ENCODE results near the gene ATP10A. TPM values are rescaled to one million over a fixed set of nuclear protein-coding genes. Genes with fewer than 3 reads are reported as not detected.

The ATP10A gene
- polyA plus RNA-seq, 3 donors, result 0.71 to 3.9 (median 0.92) TPM

- H3K27ac Mint-ChIP-seq, result no peak overlapping the region
- peaks cover 20% of the 10 kb centered on the region for H3K4me1 Mint-ChIP-seq
Observed at GRCh38 chr15:25743548-25744275, 119.4 kb downstream of the ATP10A start.

DNA sequence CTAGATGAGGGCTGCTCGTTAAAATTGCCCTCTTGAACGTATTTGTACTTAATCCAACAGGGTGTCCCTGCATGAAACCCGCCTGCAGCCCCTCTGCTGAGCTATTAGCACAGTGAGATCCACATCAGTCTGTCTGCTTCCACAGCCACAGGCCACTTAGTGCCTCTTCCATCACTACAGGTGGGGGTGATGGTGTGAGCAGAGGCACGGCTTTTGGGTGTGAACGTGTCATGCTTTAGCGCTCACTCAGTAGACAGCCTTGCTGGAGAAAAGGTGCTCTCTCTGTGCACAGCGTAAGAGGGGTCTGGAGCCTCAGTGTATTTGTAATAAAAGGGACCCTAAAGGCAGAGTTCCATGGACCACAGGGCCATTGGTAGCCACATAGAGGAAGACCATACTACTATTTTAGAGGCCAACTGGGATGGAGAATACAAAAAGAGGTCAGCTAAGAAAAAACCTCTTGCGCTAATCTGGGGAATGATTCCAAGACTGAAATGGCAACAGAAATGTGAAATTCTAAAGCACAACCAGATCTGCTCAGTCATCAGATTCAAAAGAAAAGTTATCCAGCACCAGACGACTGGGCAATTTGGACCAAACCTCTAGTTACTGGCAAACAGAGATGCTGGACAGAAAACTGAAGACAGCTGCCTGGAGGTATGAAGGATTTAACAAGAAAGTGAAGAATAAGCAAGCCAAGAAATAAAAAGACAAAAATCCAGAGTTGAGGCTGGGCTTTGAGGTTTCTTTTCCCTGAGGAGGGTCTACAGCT, 120.2 kb downstream of the ATP10A start:
- no peaks in the 10 kb centered on the region for H3K36me3 Mint-ChIP-seq
- TF ChIP-seq, protein P1, sequence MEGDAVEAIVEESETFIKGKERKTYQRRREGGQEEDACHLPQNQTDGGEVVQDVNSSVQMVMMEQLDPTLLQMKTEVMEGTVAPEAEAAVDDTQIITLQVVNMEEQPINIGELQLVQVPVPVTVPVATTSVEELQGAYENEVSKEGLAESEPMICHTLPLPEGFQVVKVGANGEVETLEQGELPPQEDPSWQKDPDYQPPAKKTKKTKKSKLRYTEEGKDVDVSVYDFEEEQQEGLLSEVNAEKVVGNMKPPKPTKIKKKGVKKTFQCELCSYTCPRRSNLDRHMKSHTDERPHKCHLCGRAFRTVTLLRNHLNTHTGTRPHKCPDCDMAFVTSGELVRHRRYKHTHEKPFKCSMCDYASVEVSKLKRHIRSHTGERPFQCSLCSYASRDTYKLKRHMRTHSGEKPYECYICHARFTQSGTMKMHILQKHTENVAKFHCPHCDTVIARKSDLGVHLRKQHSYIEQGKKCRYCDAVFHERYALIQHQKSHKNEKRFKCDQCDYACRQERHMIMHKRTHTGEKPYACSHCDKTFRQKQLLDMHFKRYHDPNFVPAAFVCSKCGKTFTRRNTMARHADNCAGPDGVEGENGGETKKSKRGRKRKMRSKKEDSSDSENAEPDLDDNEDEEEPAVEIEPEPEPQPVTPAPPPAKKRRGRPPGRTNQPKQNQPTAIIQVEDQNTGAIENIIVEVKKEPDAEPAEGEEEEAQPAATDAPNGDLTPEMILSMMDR (IDR thresholded peaks at IDR 0.05), result no peak
- H3K27ac Mint-ChIP-seq, result peak overlapping the region in 1 of 7 donors; percentile 47
- H3K27me3 Mint-ChIP-seq (ENCODE audit: low read depth in 3 of 3), result peaks cover 0 to 10% (median 5%) of the 10 kb centered on the region in 3 donors
- Histone ChIP-seq H3K9ac (ENCODE audit: insufficient read depth, low read length, poor library complexity, severe bottlenecking) (no peak overlapping the region), H2AFZ (ENCODE audit: insufficient read depth, low read depth, low read length, poor library complexity, severe bottlenecking) (no peak overlapping the region), H3K36me3 (replicated peaks in 1 of 2; ENCODE audit: control insufficient read depth in 1 of 2, insufficient read depth in 2 of 2, low read length in 2 of 2) (no peaks in the 10 kb centered on the region), H4K20me1 (ENCODE audit: insufficient read depth, low read length) (no peaks in the 10 kb centered on the region), H3K4me3 (replicated peaks in 1 of 3; ENCODE audit: low read depth in 2 of 3, low read length in 3 of 3) (no peak overlapping the region), H3K27me3 (ENCODE audit: control insufficient read depth in 2 of 2, insufficient read depth in 2 of 2, low read length in 2 of 2) (no peaks in the 10 kb centered on the region), H3K27ac (ENCODE audit: low read depth in 1 of 2, low read length in 2 of 2) (no peak overlapping the region), H3K79me2 (ENCODE audit: insufficient read depth, low read length) (no peaks in the 10 kb centered on the region), H3K4me1 (ENCODE audit: control insufficient read depth in 1 of 2, insufficient read depth in 2 of 2, low read length in 2 of 2) (peaks cover 21% of the 10 kb centered on the region in 2 donors), H3K4me2 (replicated peaks; ENCODE audit: extremely low read depth, low read length, poor library complexity, severe bottlenecking) (no peak overlapping the region), H3K9me3 (replicated peaks in 1 of 2; ENCODE audit: control insufficient read depth in 1 of 2, insufficient read depth in 1 of 2, low read length in 2 of 2) (no peaks in the 10 kb centered on the region)
- intact Hi-C loops (cut with micrococcal nuclease), result no loop called here
- H3K4me3 Mint-ChIP-seq, result no peak overlapping the region
- peaks cover 0 to 3% (median 0%) of the 10 kb centered on the region in 7 donors for H3K9me3 Mint-ChIP-seq
- 86% methylated on average over 4 of the region's 9 CpGs for WGBS (ENCODE audit: insufficient coverage)
- DNase-seq, result no peak
- H3K4me1 Mint-ChIP-seq, result peaks cover 28% of the 10 kb centered on the region

More at GRCh38 chr15:25743548-25744275, 119.4 kb downstream of the ATP10A start:
- Histone ChIP-seq H3K4me2 (replicated peaks; ENCODE audit: extremely low read depth, low read length, poor library complexity, severe bottlenecking) (no peak overlapping the region), H3K9me3 (replicated peaks in 1 of 2; ENCODE audit: control insufficient read depth in 1 of 2, insufficient read depth in 1 of 2, low read length in 2 of 2) (no peaks in the 10 kb centered on the region), H3K4me1 (ENCODE audit: control insufficient read depth in 1 of 2, insufficient read depth in 2 of 2, low read length in 2 of 2) (peaks cover 13 to 14% of the 10 kb centered on the region in 2 donors), H2AFZ (ENCODE audit: insufficient read depth, low read depth, low read length, poor library complexity, severe bottlenecking) (no peak overlapping the region), H3K27me3 (ENCODE audit: control insufficient read depth in 2 of 2, insufficient read depth in 2 of 2, low read length in 2 of 2) (no peaks in the 10 kb centered on the region), H3K27ac (ENCODE audit: low read depth in 1 of 2, low read length in 2 of 2) (no peak overlapping the region), H4K20me1 (ENCODE audit: insufficient read depth, low read length) (no peaks in the 10 kb centered on the region), H3K36me3 (replicated peaks in 1 of 2; ENCODE audit: control insufficient read depth in 1 of 2, insufficient read depth in 2 of 2, low read length in 2 of 2) (no peaks in the 10 kb centered on the region), H3K4me3 (replicated peaks in 1 of 3; ENCODE audit: low read depth in 2 of 3, low read length in 3 of 3) (no peak overlapping the region), H3K79me2 (ENCODE audit: insufficient read depth, low read length) (no peaks in the 10 kb centered on the region), H3K9ac (ENCODE audit: insufficient read depth, low read length, poor library complexity, severe bottlenecking) (no peak overlapping the region)
- H3K4me3 Mint-ChIP-seq, result no peak overlapping the region
- intact Hi-C loops (cut with micrococcal nuclease), result no loop called here
- TF ChIP-seq, protein P1 (IDR thresholded peaks at IDR 0.05), result no peak
- DNase-seq, result no peak
- WGBS (ENCODE audit: insufficient coverage), result 97% methylated on average over 6 of the region's 10 CpGs
- H3K36me3 Mint-ChIP-seq, result no peaks in the 10 kb centered on the region
- H3K9me3 Mint-ChIP-seq, result peaks cover 0 to 5% (median 2%) of the 10 kb centered on the region in 7 donors
- peaks cover 0 to 10% (median 5%) of the 10 kb centered on the region in 3 donors for H3K27me3 Mint-ChIP-seq (ENCODE audit: low read depth in 3 of 3)

All from CD14-positive monocyte (primary cell).